Epithelial cell of proximal tubule (primary cell): ENCODE data around the gene OR2Y1. TPM values are rescaled to one million over a fixed set of nuclear protein-coding genes. Genes with fewer than 3 reads are reported as not detected.
"Not testable (repeated sequence)": the region's sequence is repeated elsewhere in the genome, so short reads cannot be mapped to it uniquely, and the experiment has no call there.

Source experiments
- DNase-seq: peaks from one replicate; pipeline ENCODE4 v3.0.0-alpha.2; 2011; ENCODE audit warnings: low read depth
- H3K4me3 ChIP-seq: 2 replicates; pipeline ENCODE4 v1.5.1; 2011; ENCODE audit warnings: low read depth, mild to moderate bottlenecking, low read length
- total RNA-seq: library from RNA; depleted of rRNA; stranded (reverse); fragments of >200 nt; gene quantifications from 2 replicates; pipeline ENCODE4 v1.2.3, GENCODE V29; 2015
- TF ChIP-seq, protein P1 (sequence below): conservative IDR thresholded peaks from 2 replicates; pipeline ENCODE4 v1.5.1; 2012; ENCODE audit warnings: low read depth, mild to moderate bottlenecking, low read length

The OR2Y1 gene
- total RNA-seq, 1 donor from 2014 or later = not detected

DNA sequence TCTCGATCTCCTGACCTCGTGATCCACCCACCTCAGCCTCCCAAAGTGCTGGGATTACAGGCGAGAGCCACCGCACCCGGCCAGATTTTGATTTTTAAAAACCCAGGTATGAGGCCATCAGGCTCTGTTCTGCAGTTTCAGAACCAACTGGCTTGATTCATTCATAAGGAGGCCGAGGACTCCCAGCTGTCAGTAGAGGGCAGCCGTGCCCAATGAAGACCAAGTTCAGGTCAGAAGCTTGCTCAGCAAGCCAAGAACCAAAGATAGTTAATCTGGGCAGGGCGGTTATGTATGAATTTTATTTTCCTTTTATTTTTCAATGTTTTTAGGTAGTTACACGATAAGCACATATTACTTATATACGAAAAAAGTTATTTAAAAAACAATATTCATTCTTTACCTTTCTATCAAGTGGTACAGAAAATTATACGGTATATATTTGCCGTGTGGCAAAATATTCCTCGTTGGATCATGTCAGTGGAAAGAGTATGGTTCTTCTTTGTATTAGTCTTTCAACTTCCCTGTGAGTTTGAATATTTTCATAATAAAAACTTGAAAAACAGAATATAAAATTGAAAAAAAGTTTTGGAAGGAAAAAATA is 44.7 kb upstream of the OR2Y1 start:
- TF ChIP-seq, protein P1, sequence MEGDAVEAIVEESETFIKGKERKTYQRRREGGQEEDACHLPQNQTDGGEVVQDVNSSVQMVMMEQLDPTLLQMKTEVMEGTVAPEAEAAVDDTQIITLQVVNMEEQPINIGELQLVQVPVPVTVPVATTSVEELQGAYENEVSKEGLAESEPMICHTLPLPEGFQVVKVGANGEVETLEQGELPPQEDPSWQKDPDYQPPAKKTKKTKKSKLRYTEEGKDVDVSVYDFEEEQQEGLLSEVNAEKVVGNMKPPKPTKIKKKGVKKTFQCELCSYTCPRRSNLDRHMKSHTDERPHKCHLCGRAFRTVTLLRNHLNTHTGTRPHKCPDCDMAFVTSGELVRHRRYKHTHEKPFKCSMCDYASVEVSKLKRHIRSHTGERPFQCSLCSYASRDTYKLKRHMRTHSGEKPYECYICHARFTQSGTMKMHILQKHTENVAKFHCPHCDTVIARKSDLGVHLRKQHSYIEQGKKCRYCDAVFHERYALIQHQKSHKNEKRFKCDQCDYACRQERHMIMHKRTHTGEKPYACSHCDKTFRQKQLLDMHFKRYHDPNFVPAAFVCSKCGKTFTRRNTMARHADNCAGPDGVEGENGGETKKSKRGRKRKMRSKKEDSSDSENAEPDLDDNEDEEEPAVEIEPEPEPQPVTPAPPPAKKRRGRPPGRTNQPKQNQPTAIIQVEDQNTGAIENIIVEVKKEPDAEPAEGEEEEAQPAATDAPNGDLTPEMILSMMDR = peak; percentile 90
- H3K4me3 ChIP-seq = no peak overlapping the region
- DNase-seq = no peak

DNA sequence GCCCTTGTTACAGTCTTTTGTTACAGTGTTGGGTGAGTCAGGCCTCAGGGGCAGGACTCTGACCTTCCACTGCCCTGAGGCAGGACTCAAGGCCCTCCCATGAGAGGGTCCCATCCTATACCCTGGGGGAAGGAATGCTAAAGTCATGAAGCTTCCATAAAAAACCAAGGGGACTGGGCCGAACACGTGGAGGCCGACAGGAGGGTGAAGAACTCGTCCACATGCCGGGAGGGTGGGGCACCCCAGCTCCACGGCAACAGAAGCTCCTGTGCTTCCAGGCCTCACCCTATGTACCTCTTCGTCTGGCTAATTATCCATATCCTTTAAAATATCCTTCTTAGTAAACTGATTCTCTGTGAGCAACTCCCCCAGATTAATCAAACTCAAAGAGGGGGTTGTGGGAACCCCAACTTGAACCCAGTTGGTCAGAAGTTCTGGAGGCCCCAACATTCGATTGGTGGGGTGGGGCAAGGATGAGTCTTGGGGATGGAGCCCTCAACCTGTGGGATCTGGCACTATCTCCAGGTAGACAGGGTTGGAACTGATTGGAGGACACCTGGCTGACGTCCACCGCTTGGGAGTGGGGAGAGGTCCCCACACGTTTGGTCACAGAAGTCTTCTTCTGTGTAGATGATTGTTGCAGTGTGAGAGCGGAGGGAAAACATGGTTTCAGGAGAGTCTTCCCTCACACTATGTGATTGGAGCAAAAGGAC is 43.6 kb upstream of the OR2Y1 start:
- TF ChIP-seq, protein P1 = no peak
- no peak for DNase-seq

DNA sequence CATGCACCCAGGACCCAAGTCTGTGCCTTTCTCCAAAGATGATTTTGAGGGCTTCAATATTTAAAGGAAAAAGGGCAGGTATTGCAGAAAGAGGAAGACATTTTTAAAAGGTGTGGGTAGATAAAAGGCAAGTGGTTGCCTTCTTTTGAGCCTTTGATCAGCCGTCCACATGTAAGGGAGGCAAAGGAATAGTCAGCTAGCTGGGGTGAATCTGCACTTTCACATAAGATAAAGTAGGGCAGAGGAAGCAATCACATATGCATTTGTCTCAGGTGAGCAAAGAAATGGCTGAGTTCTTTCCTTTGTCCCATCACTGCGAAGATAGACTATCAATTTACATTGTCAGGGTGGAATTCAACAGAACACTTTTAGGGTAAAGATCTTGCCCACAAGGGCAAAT is 42.9 kb upstream of the OR2Y1 start:
- H3K4me3 ChIP-seq = no peak overlapping the region
- TF ChIP-seq, protein P1 = no peak
- DNase-seq = no peak

More for the DNA sequence above, 43.6 kb upstream of the OR2Y1 start:
- H3K4me3 ChIP-seq = no peak overlapping the region

DNA sequence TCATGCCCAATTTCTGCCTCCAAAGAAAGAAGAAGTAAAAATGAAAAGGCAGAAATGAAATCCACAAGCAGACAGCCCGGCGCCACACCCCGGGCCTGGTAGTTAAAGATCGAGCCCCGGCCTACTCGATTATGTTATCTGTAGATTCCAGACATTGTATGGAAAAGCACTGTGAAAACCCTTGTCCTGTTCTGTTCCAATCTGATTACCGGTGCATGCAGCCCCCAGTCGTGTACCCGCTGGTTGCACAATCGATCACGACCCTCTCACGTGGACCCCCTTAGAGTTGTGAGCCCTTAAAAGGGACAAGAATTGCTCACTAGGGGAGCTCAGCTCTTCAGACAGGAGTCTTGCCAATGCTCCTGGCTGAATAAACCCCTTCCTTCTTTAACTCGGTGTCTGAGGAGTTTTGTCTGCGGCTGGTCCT is 42.1 kb upstream of the OR2Y1 start:
- DNase-seq, H3K4me3 ChIP-seq: not testable (repeated sequence)

DNA sequence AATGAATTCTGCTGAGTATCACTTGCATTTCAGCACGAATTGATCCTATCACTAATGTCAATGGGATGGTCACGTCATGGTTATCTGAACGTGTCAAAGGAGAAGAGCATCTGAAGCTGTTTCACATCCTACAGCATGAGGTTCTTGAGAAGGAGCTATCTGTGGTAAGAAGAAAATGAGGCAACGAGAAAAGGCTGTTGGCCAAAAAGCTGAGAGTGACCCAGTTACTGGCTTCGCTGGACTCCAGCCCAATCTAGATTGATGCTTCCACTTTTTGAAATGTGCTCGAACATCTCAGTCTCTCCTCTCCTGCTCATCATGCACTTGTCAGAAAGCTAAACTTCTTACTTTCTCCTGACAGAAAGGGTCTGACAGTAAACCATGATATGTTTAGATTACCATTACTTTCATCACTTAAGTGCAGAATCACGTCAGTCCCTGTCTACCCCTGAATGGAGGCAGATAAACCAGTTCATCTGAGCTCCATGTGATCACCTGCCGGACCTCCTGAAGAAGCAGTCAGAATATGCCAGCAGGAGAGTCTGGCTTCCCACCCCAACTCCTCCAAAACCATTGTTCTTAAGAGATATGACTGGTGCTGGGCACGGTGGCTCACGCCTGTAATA is 40.2 kb upstream of the OR2Y1 start:
- TF ChIP-seq, protein P1 = no peak
- no peak for DNase-seq
- H3K4me3 ChIP-seq = no peak overlapping the region

DNA sequence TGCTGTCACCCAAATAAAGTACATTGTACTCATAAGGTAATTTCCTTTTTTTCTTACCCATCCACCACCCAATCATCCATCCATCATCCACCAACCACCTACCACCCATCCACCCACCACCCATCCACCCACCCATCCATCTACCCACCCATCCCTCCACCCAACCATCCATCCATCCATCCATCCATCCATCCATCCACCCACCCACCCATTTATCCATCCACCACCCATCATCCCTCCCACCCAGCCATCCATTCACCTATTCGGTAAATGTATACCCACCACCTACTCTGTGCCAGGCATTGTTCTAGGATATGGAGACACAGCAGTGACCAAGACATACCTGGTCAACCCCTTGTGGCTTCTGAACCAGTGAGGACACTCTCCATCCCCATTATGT is 37.6 kb upstream of the OR2Y1 start:
- H3K4me3 ChIP-seq = no peak overlapping the region
- TF ChIP-seq, protein P1 = no peak
- no peak for DNase-seq

DNA sequence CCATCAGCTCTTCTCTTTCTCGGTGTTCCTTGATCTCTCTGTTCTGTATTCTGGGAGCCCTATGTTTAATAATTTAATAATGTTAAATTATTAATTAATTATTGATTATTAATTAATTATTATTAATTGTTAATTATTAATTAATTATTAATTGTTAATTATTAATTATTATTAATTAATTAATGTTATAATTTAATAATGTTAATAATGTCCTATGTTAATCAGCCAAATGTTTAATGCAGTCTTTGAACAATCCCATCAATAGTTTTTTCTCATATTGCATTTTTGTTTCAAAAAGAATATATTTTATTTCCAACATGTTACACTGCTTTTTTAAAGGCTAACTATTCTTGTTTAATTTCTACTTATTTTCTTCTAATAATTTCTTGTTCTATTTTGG is 36.5 kb upstream of the OR2Y1 start:
- no peak overlapping the region for H3K4me3 ChIP-seq
- TF ChIP-seq, protein P1 = no peak
- DNase-seq = no peak
